Stimulated activated CD4-positive, alpha-beta T cell treated with anti-CD3 and anti-CD28 coated beads, TNF-alpha, amount 100 ng/mL, for 24 hours (primary cell): Measurements from ENCODE around the gene SMC5.
"Not testable (repeated sequence)": the region's sequence is repeated elsewhere in the genome, so short reads cannot be mapped to it uniquely, and the experiment has no call there.

Source experiments
- DNase-seq, 3 experiments: peaks; one replicate each; pipeline ENCODE4 v3.0.0-alpha.2; 2020; ENCODE audit warnings: low read depth in 3 of 3

SMC5 gene

GRCh38 chr9:70367305-70367930, 108.6 kb downstream of the SMC5 start:
- no peak for DNase-seq

GRCh38 chr9:70374962-70375618, 116.3 kb downstream of the SMC5 start:
- no peak for DNase-seq

GRCh38 chr9:70382046-70382708, 123.4 kb downstream of the SMC5 start:
- no peak for DNase-seq

- DNase-seq: no peak
These were observed 124.2 kb downstream of the SMC5 start for GRCh38 chr9:70382709-70383605.

- DNase-seq: no peak
These were observed 126.6 kb downstream of the SMC5 start for GRCh38 chr9:70385426-70385825.

GRCh38 chr9:70387663-70388062, 128.9 kb downstream of the SMC5 start:
- no peak for DNase-seq

- no peak for DNase-seq
These were observed 130.4 kb downstream of the SMC5 start for GRCh38 chr9:70389188-70389587.

- no peak for DNase-seq
These were observed 131.0 kb downstream of the SMC5 start for GRCh38 chr9:70389621-70390266.

GRCh38 chr9:70390933-70391341, 132.2 kb downstream of the SMC5 start:
- DNase-seq: no peak

- DNase-seq: no peak
These were observed 133.4 kb downstream of the SMC5 start for GRCh38 chr9:70392189-70392588.

- no peak for DNase-seq
These were observed 134.1 kb downstream of the SMC5 start for GRCh38 chr9:70392850-70393249.

- no peak for DNase-seq
These were observed 136.9 kb downstream of the SMC5 start for GRCh38 chr9:70395652-70396051.

- DNase-seq: no peak
These were observed 139.4 kb downstream of the SMC5 start for GRCh38 chr9:70398145-70398556.

- DNase-seq: no peak
These were observed 140.4 kb downstream of the SMC5 start for GRCh38 chr9:70399141-70399540.

- no peak for DNase-seq
These were observed 141.5 kb downstream of the SMC5 start for GRCh38 chr9:70400107-70400892.

GRCh38 chr9:70401241-70401640, 142.5 kb downstream of the SMC5 start:
- not testable (repeated sequence) for DNase-seq

GRCh38 chr9:70402213-70402612, 143.4 kb downstream of the SMC5 start:
- DNase-seq: no peak

GRCh38 chr9:70403166-70403565, 144.4 kb downstream of the SMC5 start:
- no peak for DNase-seq

GRCh38 chr9:70403618-70404025, 144.8 kb downstream of the SMC5 start:
- DNase-seq: no peak

- no peak for DNase-seq
These were observed 145.5 kb downstream of the SMC5 start for GRCh38 chr9:70404261-70404660.
